ENCODE measurements around the gene PTRH1.

- TF ChIP-seq, protein P1, sequence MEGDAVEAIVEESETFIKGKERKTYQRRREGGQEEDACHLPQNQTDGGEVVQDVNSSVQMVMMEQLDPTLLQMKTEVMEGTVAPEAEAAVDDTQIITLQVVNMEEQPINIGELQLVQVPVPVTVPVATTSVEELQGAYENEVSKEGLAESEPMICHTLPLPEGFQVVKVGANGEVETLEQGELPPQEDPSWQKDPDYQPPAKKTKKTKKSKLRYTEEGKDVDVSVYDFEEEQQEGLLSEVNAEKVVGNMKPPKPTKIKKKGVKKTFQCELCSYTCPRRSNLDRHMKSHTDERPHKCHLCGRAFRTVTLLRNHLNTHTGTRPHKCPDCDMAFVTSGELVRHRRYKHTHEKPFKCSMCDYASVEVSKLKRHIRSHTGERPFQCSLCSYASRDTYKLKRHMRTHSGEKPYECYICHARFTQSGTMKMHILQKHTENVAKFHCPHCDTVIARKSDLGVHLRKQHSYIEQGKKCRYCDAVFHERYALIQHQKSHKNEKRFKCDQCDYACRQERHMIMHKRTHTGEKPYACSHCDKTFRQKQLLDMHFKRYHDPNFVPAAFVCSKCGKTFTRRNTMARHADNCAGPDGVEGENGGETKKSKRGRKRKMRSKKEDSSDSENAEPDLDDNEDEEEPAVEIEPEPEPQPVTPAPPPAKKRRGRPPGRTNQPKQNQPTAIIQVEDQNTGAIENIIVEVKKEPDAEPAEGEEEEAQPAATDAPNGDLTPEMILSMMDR (IDR thresholded peaks at IDR 0.05): no peak
- TF ChIP-seq POLR2AphosphoS5 (IDR thresholded peaks at IDR 0.05): no peak
These were observed 32.9 kb downstream of the PTRH1 start for GRCh38 chr9:127682351-127683136.
